Progenitor cell of endocrine pancreas (in vitro differentiated cells): ENCODE data around the gene ARMC6. TPM values are rescaled to one million over a fixed set of nuclear protein-coding genes. Genes with fewer than 3 reads are reported as not detected.
"Not testable (repeated sequence)": the region's sequence is repeated elsewhere in the genome, so short reads cannot be mapped to it uniquely, and the experiment has no call there.

Source experiments
- DNase-seq: peaks from one replicate; pipeline ENCODE4 v3.0.0; 2021; ENCODE audit warnings: low spot score; ENCODE audit not compliant: unreplicated experiment
- H3K27ac Mint-ChIP-seq: 2 replicates; pipeline ENCODE4 v1.8.0; 2021; ENCODE audit warnings: mild to moderate bottlenecking, moderate library complexity, mixed read lengths
- H3K27me3 Mint-ChIP-seq: 2 replicates; pipeline ENCODE4 v1.8.0; 2021; ENCODE audit warnings: mixed read lengths
- H3K36me3 Mint-ChIP-seq: 2 replicates; pipeline ENCODE4 v1.8.0; 2022; ENCODE audit warnings: mixed read lengths; ENCODE audit not compliant: insufficient read depth
- H3K4me1 Mint-ChIP-seq: 2 replicates; pipeline ENCODE4 v1.8.0; 2021; ENCODE audit warnings: low read depth, mixed read lengths
- H3K4me3 Mint-ChIP-seq: 2 replicates; pipeline ENCODE4 v1.8.0; 2021; ENCODE audit warnings: low read depth, mild to moderate bottlenecking, moderate library complexity, mixed read lengths
- H3K9me3 Mint-ChIP-seq: 2 replicates; pipeline ENCODE4 v1.8.0; 2021; ENCODE audit warnings: low read depth, mixed read lengths
- total RNA-seq: library from RNA; stranded (reverse); gene quantifications from 2 replicates; pipeline ENCODE4 v1.2.1, GENCODE V29; 2021
- TF ChIP-seq, protein P1 (sequence below): fragments of 200-600 bp; sonication (generic); IDR thresholded peaks from one replicate; pipeline ENCODE4 v1.5.0; 2021; ENCODE audit warnings: antibody characterized with exemption, mild to moderate bottlenecking; ENCODE audit not compliant: unreplicated experiment

Gene ARMC6
- total RNA-seq, 1 donor from 2014 or later, result 33.5 TPM

GRCh38 chr19:19021115-19021514 lies 12.3 kb upstream of the ARMC6 start:
- peaks cover 16% of the 10 kb centered on the region for H3K4me1 Mint-ChIP-seq
- DNase-seq, result no peak
- TF ChIP-seq, protein P1, sequence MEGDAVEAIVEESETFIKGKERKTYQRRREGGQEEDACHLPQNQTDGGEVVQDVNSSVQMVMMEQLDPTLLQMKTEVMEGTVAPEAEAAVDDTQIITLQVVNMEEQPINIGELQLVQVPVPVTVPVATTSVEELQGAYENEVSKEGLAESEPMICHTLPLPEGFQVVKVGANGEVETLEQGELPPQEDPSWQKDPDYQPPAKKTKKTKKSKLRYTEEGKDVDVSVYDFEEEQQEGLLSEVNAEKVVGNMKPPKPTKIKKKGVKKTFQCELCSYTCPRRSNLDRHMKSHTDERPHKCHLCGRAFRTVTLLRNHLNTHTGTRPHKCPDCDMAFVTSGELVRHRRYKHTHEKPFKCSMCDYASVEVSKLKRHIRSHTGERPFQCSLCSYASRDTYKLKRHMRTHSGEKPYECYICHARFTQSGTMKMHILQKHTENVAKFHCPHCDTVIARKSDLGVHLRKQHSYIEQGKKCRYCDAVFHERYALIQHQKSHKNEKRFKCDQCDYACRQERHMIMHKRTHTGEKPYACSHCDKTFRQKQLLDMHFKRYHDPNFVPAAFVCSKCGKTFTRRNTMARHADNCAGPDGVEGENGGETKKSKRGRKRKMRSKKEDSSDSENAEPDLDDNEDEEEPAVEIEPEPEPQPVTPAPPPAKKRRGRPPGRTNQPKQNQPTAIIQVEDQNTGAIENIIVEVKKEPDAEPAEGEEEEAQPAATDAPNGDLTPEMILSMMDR, result no peak
- no peaks in the 10 kb centered on the region for H3K27me3 Mint-ChIP-seq
- H3K4me3 Mint-ChIP-seq, result no peak overlapping the region
- no peak overlapping the region for H3K27ac Mint-ChIP-seq
- H3K9me3 Mint-ChIP-seq, result no peaks in the 10 kb centered on the region
- H3K36me3 Mint-ChIP-seq, result peaks cover 26% of the 10 kb centered on the region

DNA sequence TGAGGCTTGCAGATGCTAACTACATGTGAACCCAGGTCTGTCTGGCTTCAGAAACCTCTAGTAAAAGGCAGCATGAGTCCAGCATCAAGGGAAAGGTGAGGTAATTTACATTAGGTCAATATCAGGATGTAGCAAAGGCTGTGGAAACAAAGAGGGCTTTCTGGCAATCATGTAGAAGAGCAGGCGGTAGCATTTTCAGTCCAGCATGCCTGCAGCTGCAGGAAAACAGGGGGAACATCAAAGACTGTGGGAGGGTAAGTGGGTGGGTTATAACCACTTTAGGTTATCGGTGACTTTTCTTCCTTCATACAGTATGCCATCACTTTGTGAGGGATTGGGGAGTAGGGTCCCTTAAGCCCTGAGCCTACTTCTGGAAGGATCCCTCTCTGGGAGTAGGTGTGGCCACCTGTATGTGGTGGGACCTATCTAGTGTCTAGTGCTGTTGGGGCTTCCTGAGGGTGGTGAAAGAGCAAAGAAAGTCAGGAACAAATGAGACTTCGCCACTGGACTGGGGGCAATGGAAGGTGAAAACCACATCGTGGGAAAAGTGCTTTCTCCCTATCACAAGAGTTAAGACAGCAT lies 10.9 kb upstream of the ARMC6 start:
- Mint-ChIP-seq H3K4me1 (peaks cover 6% of the 10 kb centered on the region), H3K9me3 (no peaks in the 10 kb centered on the region), H3K4me3 (no peak overlapping the region), H3K27ac (no peak overlapping the region), H3K36me3 (peaks cover 27% of the 10 kb centered on the region), H3K27me3 (no peaks in the 10 kb centered on the region)
- TF ChIP-seq, protein P1, result no peak
- DNase-seq, result no peak

DNA sequence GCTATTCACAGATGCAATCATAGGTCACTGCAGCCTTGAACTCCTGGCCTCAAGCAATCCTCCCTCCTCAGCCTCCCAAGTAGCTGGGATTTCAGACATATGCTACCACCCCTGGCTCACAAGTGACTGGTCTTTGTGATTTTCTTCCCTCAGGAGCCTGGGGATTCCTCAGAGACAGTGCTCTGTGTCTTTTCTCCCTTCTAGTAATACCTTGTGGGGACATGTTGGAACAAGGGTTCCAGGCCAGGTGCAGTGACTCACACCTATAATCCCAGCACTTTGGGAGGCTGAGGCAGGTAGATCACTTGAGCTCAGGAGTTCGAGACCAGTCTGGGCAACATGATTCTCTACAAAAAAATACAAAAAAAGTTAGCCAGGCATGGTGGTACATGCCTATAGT lies 10.0 kb upstream of the ARMC6 start:
- not testable (repeated sequence) for DNase-seq, H3K4me1 Mint-ChIP-seq, H3K9me3 Mint-ChIP-seq, H3K4me3 Mint-ChIP-seq, H3K27me3 Mint-ChIP-seq
- H3K36me3 Mint-ChIP-seq, result peaks cover 32% of the 10 kb centered on the region
- peak overlapping the region; percentile 52 for H3K27ac Mint-ChIP-seq

DNA sequence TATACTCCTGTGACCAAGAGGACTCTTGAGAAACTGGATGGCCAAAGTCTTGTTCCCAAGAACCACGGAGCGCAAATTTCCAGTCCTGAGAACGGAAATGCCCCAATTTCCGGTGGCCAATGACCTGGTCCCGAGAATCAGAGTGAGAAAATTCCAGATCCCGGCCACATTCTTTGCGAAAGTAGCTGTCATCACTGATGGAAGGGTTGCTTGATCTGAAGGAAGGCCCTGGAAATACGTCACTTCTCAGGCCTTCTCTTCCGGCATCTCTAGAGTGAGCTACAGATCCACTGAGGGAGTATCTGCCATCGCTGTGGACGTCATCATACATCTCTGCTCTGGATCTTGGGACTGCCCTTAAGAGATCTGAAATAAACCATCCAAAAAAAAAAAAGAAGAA lies 7.5 kb upstream of the ARMC6 start:
- Mint-ChIP-seq H3K4me3 (no peak overlapping the region), H3K9me3 (no peaks in the 10 kb centered on the region), H3K36me3 (peaks cover 26% of the 10 kb centered on the region), H3K4me1 (peaks cover 6% of the 10 kb centered on the region), H3K27ac (no peak overlapping the region), H3K27me3 (no peaks in the 10 kb centered on the region)
- DNase-seq, result no peak
- TF ChIP-seq, protein P1, result no peak

DNA sequence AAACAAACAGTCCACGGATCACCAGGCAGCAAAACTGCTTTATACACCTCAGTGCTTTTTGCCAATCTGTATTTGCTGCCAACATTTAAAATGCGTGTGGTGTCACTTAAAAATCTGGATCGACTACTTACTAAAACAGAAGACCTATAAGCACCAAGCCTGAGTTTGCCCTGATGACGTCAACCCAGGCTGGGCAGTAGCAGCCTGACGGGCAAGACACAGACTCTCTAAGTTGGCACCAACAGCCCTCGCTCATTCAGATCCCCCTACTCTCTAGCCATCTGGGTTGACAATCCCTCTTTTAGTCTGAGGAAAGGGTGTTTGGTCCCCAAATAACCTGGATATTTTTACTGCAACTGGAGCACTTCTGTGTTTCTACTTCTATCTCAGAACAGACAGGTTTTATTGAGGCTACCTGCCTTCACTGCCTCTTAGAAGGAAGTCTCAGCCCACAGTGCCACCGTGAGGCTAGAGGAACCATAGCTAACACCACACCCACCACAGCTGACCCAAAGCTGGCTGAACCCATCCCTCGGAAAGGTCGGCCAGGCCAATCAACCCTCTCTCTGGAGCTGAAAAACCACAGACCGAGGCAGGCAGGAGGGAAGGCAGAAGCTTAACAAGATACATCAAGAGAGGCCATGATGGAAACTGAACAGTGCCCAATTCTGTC lies 7.0 kb upstream of the ARMC6 start:
- TF ChIP-seq, protein P1, result no peak
- H3K4me1 Mint-ChIP-seq, result peaks cover 3% of the 10 kb centered on the region
- peaks cover 26% of the 10 kb centered on the region for H3K36me3 Mint-ChIP-seq
- H3K27ac Mint-ChIP-seq, result no peak overlapping the region
- no peak overlapping the region for H3K4me3 Mint-ChIP-seq
- H3K27me3 Mint-ChIP-seq, result no peaks in the 10 kb centered on the region
- no peak for DNase-seq
- no peaks in the 10 kb centered on the region for H3K9me3 Mint-ChIP-seq

- H3K9me3 Mint-ChIP-seq, result no peaks in the 10 kb centered on the region
- H3K36me3 Mint-ChIP-seq, result peaks cover 26% of the 10 kb centered on the region
- peaks cover 6% of the 10 kb centered on the region for H3K4me1 Mint-ChIP-seq
- DNase-seq, result no peak
- no peak overlapping the region for H3K4me3 Mint-ChIP-seq
- TF ChIP-seq, protein P1, result no peak
- no peaks in the 10 kb centered on the region for H3K27me3 Mint-ChIP-seq
- H3K27ac Mint-ChIP-seq, result no peak overlapping the region
Observed at GRCh38 chr19:19027228-19027627, 6.2 kb upstream of the ARMC6 start.
